Activated naive CD8-positive, alpha-beta T cell treated with anti-CD3 and anti-CD28 coated beads, Interleukin-2, amount 50 U/mL, for 16 hours (primary cell): Measurements from ENCODE around the gene ADGRG4.
"Not testable (repeated sequence)": the region's sequence is repeated elsewhere in the genome, so short reads cannot be mapped to it uniquely, and the experiment has no call there.

Source experiments
- DNase-seq: peaks from one replicate; pipeline ENCODE4 v3.0.0-alpha.2; 2020; ENCODE audit warnings: low read depth, low spot score

ADGRG4 gene, protein sequence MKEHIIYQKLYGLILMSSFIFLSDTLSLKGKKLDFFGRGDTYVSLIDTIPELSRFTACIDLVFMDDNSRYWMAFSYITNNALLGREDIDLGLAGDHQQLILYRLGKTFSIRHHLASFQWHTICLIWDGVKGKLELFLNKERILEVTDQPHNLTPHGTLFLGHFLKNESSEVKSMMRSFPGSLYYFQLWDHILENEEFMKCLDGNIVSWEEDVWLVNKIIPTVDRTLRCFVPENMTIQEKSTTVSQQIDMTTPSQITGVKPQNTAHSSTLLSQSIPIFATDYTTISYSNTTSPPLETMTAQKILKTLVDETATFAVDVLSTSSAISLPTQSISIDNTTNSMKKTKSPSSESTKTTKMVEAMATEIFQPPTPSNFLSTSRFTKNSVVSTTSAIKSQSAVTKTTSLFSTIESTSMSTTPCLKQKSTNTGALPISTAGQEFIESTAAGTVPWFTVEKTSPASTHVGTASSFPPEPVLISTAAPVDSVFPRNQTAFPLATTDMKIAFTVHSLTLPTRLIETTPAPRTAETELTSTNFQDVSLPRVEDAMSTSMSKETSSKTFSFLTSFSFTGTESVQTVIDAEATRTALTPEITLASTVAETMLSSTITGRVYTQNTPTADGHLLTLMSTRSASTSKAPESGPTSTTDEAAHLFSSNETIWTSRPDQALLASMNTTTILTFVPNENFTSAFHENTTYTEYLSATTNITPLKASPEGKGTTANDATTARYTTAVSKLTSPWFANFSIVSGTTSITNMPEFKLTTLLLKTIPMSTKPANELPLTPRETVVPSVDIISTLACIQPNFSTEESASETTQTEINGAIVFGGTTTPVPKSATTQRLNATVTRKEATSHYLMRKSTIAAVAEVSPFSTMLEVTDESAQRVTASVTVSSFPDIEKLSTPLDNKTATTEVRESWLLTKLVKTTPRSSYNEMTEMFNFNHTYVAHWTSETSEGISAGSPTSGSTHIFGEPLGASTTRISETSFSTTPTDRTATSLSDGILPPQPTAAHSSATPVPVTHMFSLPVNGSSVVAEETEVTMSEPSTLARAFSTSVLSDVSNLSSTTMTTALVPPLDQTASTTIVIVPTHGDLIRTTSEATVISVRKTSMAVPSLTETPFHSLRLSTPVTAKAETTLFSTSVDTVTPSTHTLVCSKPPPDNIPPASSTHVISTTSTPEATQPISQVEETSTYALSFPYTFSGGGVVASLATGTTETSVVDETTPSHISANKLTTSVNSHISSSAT (N-terminal part only)

DNA sequence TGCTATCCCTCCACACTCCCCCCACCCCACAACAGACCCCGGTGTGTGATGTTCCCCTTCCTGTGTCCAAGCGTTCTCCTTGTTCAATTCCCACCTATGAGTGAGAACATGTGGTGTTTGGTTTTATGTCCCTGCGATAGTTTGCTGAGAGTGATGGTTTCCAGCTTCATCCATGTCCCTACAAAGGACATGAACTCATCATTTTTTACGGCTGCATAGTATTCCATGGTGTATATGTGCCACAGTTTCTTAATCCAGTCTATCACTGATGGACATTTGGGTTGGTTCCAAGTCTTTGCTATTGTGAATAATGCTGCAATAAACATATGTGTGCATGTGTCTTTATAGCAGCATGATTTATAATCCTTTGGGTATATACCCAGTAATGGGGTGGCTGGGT lies at the start of gene ADGRG4:
Gene ADGRG4 (plus strand): TSS at position 243 of the 400 bp plus-strand sequence. CDS start 7,815 bp downstream, outside the sequence.
- DNase-seq: not testable (repeated sequence)

- no peak for DNase-seq
Measured at GRCh38 chrX:136251041-136251991, 49.4 kb upstream of the ADGRG4 start, which contains the start of gene MAP7D3. MAP7D3 (minus strand) TSS chrX:136251400; CDS start chrX:136251358, 42 bp downstream.

DNA sequence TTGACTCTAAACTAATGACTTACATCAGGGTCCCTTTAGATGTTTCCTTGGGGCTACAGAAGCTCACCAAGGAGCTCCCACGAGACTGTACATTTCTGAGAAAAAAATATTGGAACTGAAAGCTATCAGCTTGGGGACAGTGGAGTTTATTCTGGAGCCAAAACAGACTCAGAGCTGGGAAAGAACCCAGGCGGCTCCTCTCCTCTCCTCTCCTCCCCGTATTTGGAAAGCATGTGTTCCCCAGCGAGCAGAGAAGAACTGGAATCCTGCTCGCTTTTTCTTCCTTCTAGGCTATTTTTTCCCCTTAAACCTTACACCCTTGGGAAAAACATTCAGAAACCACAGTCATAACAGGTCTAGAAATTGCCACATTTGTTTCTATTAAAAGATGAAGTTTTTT lies 45.2 kb upstream of the ADGRG4 start:
- DNase-seq: no peak

DNA sequence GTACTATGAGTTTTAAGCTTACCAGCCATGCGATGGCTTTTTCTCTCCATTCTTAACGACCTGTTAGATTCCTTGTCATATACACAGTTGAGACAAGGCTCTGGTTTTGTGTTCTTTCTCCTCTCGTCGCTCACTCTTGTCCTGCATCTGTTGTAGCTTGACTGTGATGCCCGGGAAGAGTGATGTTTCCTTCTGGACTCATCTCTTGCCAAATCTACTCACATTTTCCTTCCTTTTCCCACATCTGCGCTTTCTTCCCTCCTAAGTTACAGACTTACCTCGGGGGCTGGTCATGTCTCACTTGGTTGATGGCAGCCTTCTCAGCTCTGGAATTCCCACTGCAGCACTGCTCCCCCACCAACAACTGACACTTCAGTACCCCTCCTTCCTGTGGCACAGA lies 44.7 kb upstream of the ADGRG4 start:
- DNase-seq: no peak

DNA sequence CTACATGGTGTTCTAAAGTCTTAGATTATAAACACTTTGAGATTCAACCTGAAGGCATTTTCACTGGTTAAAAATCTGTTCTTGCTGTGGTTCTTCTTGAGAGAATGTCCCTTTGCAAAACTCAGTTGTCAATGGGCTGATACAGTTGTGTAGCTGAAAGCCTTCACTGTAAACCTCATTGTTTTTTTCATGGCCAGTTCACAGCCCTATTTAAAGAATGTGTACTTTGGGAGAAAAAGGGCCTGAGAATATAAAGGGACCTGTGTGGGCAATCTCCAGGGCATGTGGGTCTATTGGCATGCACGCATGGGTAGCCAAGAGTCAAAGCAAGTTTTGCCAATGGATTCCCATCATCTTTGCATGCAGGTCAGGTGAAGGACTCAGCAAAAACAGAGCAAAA lies 41.8 kb upstream of the ADGRG4 start:
- DNase-seq: no peak

DNA sequence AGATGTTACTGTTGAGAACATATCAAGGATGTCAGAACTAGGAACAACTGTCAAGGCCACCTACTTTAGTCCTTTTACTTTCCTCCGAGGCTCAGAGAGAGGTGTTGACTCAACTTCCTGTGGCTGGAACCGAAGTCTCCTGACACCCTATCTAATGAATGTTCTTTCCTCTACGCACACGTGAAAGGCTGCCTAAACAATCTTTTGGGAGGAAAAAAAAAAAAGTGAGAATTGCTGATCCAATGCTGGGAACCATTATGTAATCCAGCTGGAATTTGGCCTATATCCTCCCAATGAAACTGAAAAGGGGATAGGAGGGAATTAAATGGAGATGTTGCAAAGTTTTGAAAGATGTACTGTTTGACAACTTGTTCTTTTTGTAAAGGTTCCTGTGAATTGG lies 41.2 kb upstream of the ADGRG4 start:
- no peak for DNase-seq

GRCh38 chrX:136260776-136261175 lies 40.0 kb upstream of the ADGRG4 start:
- no peak for DNase-seq

DNA sequence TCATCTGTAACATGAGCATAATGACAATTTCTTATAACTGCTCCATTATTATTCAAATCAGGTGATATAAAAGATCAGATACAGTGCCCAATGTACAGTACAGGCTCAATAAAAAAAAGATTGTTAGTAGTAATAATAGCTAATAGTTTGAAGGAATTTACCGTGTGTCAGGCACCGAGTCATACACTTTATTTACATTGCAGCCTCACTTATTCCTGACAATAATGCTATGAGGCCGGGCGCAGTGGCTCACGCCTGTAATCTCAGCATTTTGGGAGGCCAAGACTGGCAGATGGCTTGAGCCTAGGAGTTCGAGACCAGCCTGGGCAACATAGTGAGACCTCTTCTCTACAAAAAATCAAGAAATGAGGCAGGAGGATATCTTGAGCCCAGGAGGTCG lies 39.4 kb upstream of the ADGRG4 start:
- DNase-seq: no peak

DNA sequence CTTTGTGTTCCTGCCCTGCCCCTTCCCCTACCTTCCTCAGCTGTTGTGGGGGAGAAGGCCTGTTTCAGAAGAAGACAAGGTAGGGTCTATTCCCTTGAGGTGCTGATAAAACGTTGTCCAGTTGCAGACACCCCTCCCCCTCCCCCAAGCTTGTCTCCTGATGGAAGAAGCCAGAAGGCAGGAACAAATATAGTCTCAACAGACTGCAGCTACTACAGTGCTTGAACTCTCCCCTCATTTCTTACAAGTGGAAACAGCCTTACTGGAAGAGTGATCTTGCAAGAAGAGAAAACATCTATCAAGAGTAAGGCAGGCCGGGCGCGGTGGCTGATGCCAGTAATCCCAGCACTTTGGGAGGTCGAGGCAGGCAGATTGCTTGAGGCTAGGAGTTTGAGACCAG lies 38.5 kb upstream of the ADGRG4 start:
- DNase-seq: no peak

DNA sequence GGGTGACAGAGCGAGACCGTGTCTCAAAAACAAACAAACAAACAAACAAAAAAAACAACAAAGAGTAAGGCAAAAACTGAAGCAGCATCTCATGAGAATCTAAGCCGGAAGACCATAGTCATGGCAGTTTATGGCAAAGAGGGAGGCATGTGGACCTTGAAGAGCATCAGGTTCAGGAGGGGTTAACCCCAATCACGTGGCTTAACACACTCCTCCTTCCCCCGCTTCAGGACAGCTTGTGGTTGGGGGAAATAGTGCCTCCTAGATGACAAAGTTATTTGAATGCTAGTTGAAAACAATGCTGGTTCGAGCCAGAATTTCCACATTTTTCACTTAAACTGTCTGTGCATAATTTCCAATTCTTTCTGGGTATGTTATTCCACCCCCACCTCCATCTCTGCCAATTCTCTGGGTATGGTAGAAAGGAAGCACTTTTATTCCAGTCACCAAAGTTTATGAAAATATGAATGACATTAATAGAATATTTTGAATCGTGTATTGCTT lies 37.9 kb upstream of the ADGRG4 start:
- DNase-seq: no peak

- no peak for DNase-seq
Measured at GRCh38 chrX:136266828-136267227, 33.9 kb upstream of the ADGRG4 start.

GRCh38 chrX:136268051-136269048 lies 32.4 kb upstream of the ADGRG4 start:
- no peak for DNase-seq

- no peak for DNase-seq
Measured at GRCh38 chrX:136269921-136270320, 30.8 kb upstream of the ADGRG4 start.

GRCh38 chrX:136271300-136271699 lies 29.5 kb upstream of the ADGRG4 start:
- no peak for DNase-seq

- no peak for DNase-seq
Measured at GRCh38 chrX:136272325-136272724, 28.4 kb upstream of the ADGRG4 start.

- no peak for DNase-seq
Measured at GRCh38 chrX:136273986-136274385, 26.8 kb upstream of the ADGRG4 start.

- no peak for DNase-seq
Measured at GRCh38 chrX:136275553-136275952, 25.2 kb upstream of the ADGRG4 start.

DNA sequence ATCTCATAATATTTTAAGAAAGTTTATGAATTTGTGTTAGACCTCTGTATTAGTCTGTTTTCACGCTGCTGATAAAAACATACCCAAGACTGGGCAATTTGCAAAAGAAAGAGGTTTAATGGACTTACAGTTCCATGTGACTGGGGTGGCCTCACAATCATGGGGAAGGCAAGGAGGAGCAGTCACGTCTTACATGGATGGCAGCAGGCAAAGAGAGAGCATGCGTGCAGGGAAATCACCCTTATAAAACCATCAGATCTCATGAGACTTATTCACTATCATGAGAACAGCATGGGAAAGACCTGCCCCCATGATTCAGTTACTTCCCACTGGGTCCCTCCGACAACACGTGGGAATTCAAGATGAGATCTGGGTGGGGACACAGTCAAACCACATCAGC lies 14.4 kb upstream of the ADGRG4 start:
- not testable (repeated sequence) for DNase-seq

DNA sequence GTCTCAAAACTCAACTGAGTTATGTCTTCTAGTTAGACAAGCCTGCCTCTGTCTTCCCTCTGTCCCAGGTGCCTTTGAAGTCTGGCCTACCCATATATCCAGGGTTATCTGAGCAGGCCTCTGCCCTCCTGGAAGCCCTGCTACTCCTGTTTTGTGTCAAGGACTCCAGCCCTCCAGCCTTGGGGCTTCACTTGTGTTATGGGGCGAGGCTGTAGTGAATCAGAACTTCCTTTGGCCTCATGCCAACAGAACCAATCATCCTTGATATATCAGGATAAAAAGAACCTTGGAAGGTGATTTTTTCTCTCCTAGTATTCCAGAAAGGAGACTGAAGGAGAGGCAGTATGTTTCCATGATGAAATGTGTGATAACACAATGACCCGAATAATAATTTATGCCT lies 8.9 kb upstream of the ADGRG4 start:
- DNase-seq: no peak
